Bone marrow (tissue), 2 donors: ENCODE measurements around the gene AMPH.
A peak's percentile ranks its signal among the peaks of the same experiment; 100 is the strongest.
"Not testable (repeated sequence)": the region's sequence is repeated elsewhere in the genome, so short reads cannot be mapped to it uniquely, and the experiment has no call there.

Experiments
- DNase-seq, 2 donors: peaks; one replicate each; lab custom pipeline; 2025; lab: John Stamatoyannopoulos, UW

AMPH gene

GRCh38 chr7:38396852-38397251 is 234.3 kb downstream of the AMPH start:
- no peak for DNase-seq

DNA sequence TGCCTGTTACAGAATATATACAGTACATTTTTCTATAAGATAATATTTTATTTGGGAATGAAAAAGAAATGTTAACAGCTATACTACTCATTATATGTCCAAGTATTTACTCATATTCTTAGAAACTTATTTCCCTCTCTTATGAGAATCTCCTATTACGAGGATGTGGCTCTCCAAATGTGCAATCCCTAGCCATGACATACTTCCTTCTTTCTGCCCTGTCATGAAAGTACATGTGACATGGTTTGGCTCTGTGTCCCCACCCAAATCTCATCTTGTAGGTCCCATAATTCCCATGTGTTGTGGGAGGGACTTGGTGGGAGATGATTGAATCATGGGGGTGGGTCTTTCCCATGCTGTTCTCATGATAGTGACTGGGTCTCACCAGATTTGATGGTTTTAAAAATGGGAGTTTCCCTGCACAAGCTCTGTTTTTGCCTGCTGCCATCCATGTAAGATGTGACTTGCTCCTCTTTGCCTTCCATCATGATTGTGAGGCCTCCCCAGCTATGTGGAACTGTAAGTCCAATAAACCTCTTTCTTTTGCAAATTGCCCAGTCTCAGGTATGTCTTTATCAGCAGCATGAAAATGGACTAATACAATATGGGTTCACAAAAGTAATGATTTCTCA is 235.1 kb downstream of the AMPH start:
- not testable (repeated sequence) for DNase-seq

GRCh38 chr7:38394660-38395059 is 236.5 kb downstream of the AMPH start:
- DNase-seq = no peak

GRCh38 chr7:38393874-38394273 is 237.3 kb downstream of the AMPH start:
- DNase-seq = no peak

DNA sequence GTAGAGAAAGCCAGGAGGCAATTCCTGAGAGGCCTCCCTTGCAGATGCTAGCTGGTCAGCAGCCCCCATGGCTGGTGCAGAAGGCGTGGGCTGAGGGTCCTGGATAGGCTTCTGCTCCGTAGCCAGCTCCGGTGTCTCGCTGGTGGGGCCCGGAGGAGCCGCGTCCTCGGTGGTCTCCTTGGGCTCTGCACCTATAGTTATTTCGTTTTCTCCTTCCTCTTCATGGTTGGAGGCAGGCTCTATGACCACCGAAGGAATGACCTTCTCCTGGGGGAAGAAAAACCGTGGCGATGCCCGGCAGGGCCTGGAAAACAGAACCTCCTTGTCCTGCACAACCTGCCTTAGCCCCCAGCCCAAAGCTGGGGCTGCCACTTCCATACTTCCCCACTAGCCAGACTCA is 239.4 kb downstream of the AMPH start:
- DNase-seq = no peak

- DNase-seq = no peak
Observed at GRCh38 chr7:38385682-38386081, 245.5 kb downstream of the AMPH start.

GRCh38 chr7:38383281-38383680 is 247.9 kb downstream of the AMPH start:
- DNase-seq = no peak

DNA sequence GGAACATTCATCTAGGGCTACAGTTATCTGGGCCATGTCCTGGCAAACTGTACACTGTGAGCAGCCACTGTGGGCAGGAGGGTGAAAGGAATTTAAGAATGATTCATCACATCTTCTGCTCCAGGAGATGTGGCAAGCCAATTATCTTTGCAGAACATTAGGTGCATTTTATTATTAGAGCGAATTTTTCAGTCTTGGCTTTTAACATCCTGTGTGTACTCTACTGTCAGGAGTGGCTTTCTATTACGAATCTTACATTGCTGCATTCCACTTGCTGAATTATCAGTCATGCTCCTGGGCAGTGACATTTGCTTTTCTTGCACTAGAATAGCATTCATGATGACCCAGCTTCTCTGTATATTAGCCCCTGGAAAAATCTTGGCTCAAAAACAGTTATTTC is 248.5 kb downstream of the AMPH start:
- no peak for DNase-seq

GRCh38 chr7:38375453-38375852 is 255.7 kb downstream of the AMPH start:
- DNase-seq = no peak

- DNase-seq = peak in 1 of 2 donors; percentile 55
Observed at GRCh38 chr7:38374507-38374906, 256.7 kb downstream of the AMPH start.

- no peak for DNase-seq
Observed at GRCh38 chr7:38373155-38373554, 258.0 kb downstream of the AMPH start.

- no peak for DNase-seq
Observed at GRCh38 chr7:38372290-38372689, 258.9 kb downstream of the AMPH start.

- DNase-seq = peak; percentile 76 to 96
Observed at GRCh38 chr7:38369816-38370493, 261.2 kb downstream of the AMPH start.

DNA sequence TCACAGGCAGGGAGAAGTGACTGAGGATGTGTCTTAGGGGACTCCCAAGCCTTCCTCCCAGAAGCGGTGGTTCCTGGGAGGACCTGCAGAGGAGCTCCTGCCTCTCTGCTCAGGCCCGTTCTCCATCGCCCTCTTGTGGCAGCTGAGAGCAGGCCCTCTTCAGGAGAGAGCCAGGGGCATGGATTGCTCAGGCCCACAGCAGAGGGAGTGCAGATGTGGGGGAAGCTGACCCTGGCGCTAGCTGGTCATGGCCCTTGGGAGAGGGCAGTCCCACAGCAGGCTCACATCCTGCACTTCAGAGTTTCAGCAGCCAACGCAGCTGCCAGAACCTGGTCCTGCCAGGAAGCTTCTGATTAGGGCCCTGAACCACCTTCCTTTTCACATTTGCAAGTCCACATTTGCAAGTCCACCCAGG is 263.0 kb downstream of the AMPH start:
- peak; percentile 49 to 79 for DNase-seq

DNA sequence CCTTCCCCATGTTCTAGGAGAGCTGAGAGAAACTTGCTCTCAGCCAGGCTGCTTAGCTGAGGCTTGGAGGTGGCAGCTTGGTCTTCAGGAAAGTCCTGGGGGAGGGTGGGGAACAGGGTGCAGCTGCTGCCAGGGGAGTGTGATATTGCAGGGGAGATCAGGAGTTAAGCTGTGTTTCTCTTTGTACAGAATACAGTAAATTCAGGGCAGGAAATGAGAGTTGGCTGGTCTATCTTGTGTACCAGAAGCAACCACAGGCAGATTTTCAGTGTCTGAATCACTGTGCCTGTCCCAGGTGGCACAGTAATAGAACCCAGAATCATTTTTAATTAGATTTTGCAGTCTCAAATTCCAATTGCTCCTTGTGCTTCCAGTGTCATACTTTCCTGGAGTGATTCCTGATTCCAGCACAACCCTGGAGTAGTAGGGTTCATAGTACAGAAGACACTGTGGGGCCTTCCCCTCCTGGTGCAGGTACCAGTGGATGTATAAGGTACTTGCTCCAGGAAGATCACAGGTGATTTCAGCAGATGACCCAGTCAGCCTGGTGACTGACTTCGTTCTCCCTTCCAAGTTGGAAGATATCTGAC is 263.8 kb downstream of the AMPH start:
- peak in 1 of 2 donors; percentile 87 for DNase-seq

DNA sequence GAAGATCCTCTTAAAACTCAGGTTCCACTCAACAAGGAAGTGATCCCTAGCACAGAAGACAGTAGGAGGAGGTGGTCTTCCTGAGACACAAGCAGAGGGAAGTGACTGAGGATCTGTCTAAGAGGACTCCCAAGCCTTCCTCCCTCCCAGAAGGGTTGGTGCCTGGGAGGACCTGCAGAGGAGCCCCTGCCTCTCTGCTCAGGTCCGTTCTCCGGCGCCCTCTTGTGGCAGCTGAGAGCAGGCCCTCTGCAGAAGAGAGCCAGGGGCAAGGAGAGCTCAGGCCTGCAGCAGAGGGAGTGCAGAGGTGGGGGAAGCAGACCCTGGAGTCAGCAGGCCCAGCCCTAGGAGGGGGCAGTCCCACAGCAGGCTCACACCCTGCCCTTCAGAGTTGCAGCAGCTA is 267.8 kb downstream of the AMPH start:
- DNase-seq = peak in 1 of 2 donors; percentile 53

GRCh38 chr7:38362611-38363237 is 268.4 kb downstream of the AMPH start:
- DNase-seq = peak in 1 of 2 donors; percentile 88

GRCh38 chr7:38360776-38361175 is 270.4 kb downstream of the AMPH start:
- no peak for DNase-seq

GRCh38 chr7:38359071-38359601 is 272.0 kb downstream of the AMPH start:
- peak in 1 of 2 donors; percentile 49 for DNase-seq

DNA sequence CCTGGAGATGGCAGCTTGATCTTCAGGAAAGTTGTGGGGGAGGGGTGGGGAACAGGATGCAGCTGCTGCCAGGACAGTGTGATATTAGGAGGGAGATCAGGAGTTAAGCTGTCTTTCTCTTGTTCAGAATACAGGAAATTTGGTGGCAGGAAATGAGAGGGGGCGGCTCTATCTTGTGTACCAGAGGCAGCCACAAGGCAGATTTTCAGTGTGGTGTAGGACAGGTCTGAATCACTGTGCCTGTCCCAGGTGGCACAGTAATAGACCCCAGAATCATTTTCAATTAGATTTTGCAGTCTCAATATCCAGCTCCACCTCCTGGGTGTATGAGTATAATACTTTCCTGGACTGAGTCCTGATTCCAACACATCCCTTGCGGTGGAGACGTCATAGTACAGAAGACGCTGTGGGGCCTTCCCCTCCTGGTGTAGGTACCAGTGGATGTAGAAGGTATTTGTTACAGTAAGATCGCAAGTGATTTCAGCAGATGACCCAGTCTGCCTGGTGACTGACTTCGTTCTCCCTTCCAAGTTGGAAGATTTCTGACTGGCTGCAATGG is 272.8 kb downstream of the AMPH start:
- DNase-seq = peak in 1 of 2 donors; percentile 13

GRCh38 chr7:38354271-38354851 is 276.8 kb downstream of the AMPH start:
- DNase-seq = not testable (repeated sequence)

DNA sequence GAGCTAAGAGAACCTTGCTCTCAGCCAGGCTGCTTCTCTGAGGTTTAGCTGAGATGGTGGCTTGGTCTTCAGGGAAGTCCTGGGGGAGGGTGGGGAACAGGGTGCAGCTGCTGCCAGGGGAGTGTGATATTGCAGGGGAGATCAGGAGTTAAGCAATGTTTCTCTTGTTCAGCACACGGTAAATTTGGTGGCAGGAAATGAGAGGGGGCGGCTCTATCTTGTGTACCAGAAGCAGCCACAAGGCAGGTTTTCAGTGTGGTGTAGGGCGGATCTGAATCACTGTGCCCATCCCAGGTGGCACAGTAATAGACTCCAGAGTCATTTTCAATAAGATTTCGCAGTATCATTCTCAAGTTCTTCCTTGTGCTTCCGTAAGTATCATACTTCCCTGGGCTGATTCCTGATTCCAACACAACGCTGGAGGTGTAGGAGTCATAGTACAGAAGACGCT is 277.7 kb downstream of the AMPH start:
- peak in 1 of 2 donors; percentile 33 for DNase-seq
